ENCODE results near the gene RNF208.
"Not testable (repeated sequence)": the region's sequence is repeated elsewhere in the genome, so short reads cannot be mapped to it uniquely, and the experiment has no call there.

RNF208 gene

GRCh38 chr9:137252555-137253506, 30.8 kb upstream of the RNF208 start:
- no peak for DNase-seq

DNA sequence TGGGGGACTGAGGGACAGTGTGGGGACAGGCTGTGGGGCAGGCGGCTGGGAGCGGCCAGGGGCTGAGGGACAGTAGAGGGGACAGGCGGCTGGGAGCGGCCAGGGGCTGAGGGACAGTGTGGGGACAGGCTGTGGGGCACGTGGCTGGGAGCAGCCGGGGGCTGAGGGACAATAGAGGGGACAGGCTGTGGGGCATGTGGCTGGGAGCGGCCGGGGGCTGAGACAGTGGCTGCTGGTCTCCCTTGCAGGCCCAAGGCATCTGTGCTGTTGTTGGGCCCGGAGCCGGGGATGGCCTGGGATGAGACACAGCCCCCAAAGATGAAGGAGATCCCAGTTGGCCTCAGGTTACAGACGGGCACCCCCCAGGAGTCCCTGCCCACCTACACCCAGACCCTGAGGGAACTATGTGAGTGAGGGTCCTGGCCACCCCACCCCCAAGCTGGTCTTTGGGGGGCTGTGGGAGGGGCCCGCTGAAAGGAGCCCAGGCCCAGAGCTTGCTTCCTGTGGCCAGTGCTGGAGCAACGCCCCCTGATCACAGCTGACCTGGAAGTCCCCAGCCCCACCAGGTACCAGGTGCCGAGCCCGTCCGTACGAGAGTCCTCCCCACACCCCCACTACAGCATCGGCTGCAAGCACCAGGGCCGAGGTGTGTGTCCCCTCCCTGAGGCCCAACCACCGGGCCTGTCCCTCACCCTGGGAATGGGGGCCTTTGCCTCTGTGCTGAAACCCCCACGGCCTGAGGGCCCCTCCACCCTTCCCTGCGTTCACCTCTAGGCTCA, 29.6 kb upstream of the RNF208 start:
- no peak for DNase-seq

DNA sequence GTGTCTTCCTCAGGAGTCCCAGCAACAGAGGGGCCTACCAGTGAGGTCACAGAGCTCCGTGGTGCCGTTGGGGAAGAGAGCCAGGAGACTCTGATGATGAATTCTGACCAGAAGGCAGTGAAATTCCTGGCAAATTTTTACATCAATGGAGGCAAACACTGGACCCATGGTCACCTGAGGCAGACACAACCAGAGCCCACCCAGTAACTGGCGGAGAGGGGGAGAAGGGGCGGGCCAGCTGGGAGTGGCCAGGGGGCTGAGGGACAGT, 29.1 kb upstream of the RNF208 start, which contains the start of gene STPG3:
STPG3 (plus strand) TSS at position 93 of the 268 bp plus-strand sequence; CDS start at position 94, 1 bp downstream.
- no peak for DNase-seq

DNA sequence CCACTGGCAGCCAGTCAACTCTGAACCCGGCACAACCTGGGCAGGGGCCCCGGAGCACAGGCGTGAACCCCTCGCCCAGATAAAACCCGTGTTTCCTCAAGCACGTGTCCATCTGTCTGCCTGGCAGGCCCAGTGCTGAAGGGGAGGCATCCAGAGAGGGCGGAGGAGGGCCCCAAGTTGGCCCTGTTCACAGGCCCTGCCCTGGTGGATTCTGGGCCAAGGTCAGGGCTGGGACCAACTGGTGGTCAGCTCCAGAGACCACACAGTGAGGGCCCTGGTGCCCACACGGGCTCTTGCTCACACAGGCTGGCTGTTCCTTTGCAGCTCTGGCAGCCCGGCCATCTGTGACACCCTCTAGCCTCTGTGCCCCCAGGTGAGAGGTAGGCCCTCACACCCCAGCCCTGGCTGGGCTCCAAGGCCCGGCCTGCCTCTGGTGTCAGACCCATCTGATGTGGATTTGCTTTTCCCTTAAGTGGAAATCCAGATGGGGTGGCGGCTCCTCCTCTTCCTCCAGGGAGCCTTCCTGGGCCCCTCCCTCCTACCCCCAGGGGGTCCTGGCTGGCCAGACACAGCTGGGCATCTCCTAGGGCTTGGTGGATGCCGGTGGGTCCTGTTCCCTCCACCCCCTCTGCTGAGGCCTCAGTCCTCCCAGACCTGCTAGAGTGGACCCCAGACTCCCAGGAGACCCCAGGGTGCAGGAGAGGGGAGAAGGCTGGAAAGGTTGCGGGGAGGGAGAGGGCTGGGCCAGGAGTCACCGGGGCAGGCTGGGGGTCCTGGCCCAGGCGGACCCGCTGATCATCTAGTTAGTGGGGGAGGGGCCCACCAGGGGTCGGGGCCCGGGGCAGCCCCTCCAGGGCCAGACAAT, 28.5 kb upstream of the RNF208 start:
- no peak for DNase-seq

DNA sequence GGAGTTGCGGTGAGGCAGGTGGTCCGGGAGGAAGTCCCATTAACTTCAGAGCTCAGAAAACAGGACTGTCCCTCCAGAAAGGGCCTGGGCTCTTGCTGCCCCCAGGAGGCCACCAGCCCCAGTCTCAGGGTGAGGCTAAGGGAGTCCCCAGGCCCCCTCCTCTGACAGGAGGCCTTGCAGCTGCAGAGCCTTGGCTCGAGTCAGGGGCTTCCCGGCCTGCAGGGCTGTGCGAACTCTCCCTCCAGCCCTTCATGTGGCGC, 25.8 kb upstream of the RNF208 start:
- no peak for DNase-seq

GRCh38 chr9:137247135-137247915, 25.3 kb upstream of the RNF208 start:
- DNase-seq: no peak

DNA sequence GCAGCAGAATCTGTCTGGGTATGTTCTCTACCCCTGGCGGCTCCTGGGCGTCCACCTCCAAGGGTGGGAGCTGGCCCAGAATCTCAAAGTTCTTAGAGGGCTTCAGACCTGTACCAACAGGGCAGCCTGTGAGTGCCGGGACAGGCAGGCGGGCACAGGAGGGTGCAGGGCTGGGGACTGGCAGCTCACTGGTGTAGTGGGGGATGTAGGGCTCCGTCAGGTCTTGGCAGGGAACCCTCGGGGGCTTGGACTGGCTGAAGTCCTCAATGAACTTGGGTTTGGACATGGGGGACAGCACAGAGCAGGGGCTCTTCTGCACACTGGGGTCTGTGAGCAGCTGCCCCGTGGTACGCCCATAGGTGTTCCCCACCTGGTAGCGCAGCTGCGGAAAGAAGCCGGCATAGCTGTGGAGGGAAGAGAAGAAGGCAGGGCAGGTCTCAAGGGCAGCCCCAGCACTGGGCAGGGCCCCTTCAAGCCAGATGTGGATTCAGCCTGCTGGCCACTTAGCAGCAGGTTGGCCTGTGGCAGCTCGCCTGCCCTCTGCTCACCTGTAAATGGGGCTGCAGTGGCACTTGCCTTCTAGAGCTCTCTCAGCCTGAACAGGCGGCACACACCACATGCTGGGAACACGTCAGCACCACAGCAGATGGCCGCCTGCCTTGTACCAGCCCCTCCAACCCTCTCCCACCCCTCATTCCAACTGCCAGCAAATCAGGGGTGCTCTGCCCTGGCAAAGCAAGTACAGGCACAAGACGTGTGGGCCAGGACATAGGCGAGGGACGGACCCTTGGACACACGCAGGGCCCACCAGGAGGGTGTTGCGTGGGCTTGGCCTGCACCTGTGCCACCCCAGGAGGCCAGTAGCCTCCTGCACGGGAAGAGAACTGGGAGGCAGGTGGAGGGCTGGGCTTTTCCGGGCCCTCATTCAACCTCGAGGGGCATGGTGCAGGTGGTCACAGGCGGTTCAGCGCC, 23.7 kb upstream of the RNF208 start:
- no peak for DNase-seq

- DNase-seq: no peak
These were observed 22.7 kb upstream of the RNF208 start for GRCh38 chr9:137244486-137245449.

DNA sequence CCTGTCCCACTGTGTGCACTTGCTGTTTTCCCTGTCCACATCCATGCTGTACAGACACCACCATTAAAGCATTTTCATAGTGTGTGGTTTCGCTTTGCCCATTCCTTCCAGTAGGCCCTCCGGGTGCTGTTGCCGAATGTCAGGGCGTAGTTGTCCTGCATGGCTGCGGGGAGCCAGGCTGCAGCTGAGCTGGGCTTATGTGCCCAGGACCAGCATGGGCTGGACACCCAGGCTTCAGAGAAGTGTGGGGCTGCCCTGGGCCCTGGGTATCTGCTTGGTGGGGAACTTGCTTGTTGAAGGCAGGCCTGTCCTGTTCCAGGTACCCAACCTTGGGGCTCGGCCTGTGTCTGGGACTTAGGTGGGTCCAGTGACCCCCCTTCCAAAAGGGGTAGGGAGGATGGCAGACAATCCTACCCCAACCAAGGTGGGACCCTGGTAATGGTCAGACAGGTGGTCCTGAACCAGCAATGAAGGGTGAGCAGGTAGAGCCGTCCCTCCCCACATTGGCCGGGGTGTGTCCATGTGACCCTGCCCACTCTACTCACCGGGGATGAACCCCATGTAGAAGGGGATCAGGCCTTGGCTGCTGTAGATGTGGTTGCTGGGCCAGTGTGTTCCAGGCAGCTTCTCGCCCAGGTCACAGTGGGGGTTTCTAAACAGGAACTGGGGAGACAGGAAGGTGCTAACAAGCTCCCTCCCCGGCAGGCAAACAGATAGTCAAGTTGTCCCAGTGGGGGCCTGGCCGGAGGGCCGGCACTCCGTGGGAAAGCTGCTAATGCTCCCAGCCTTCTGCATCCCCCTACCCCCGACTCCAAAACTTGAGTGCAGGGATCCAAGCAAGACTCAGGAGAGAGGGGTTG, 21.8 kb upstream of the RNF208 start:
- DNase-seq: no peak

- DNase-seq: not testable (repeated sequence)
These were observed 21.2 kb upstream of the RNF208 start for GRCh38 chr9:137243266-137243625.

- no peak for DNase-seq
These were observed 20.5 kb upstream of the RNF208 start for GRCh38 chr9:137242269-137243203.

GRCh38 chr9:137241490-137242268, 19.6 kb upstream of the RNF208 start:
- DNase-seq: peak; percentile 70

- DNase-seq: peak; percentile 96
These were observed 18.9 kb upstream of the RNF208 start, which contains the start of gene TUBB4B for GRCh38 chr9:137240841-137241489. TSS of gene TUBB4B (plus strand) at chr9:137241287. CDS start at chr9:137241361, 74 bp downstream.

DNA sequence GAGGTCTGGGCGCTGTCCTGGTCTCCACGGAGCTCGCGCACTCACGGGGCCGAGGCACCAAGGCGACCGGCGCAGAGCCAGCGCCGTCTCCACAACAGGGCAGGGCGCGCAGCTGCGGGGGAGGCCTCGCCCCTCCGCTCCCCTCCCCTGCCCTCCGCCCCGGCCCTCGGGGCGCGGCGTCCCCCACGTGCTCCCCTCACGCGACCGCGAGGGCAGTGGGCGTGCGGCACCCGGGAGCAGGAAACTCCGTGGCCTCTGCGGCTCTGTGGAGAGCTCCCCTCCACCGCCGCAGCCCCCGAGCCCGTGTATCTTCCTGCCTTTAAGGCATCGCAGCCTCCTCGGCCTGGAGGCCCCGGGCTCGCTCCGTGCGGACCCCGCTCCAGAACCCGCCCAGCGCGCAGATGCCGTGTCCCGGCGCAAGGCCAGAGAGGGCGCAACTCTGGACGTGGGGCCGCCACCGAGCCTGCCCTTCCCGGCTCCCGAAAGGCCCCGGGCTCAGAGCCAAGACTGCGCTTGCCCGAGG, 18.3 kb upstream of the RNF208 start:
- peak; percentile 54 for DNase-seq

- not testable (repeated sequence) for DNase-seq
These were observed 17.6 kb upstream of the RNF208 start for GRCh38 chr9:137239541-137240200.

Measured in activated CD4-positive, alpha-beta T cell treated with anti-CD3 and anti-CD28 coated beads, Interleukin-2, amount 50 U/mL, for 1 hour (primary cell).